Measurements from ENCODE around the gene TSPOAP1.

Gene TSPOAP1

DNA sequence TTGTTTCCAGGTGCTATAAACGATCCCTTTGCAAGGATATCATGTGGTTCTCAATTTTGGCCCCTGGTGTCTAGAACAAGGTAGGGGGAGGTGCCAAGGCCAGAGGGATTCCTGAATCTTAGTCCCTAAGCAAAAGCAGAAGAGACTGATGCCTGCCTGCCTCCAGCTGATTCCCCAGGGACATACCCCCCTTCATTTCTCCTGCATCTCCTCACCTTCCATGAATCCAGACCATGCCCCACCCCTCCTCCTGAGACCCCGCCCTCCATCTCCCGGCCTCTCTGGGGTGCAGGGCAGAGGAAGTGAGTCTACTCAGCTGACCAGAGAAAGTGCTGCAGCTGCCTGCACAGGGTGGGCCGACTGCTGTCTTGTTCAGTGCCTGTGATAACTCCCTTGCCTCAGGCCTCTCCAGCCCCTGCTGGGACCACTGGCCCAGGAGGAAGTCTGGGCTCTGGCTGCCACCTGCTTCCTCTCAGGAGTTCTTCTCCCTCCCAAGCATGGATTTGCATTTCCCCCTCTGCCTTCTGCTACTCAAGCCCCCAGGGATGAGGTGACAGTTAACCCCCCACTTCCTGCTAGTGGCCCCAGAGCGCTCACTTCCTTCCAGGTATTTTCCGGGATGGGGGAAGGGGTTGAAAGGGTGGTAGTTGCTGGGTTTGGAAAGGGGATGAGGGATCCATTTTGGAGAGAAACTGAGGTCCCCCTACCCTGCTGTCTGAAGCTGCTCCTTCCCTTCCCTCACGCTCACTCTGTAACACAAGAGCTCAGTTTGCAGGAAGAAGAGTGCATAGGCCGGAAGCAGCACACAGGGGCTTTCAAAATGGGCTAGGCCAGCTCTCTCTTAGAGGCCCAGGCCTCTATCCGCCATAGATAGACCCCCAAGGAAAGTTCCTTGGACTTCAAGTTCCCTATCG is 10.5 kb upstream of the TSPOAP1 start:
- DNase-seq (ENCODE audit: extremely low spot score): peak; percentile 60
- TF ChIP-seq, protein P1, sequence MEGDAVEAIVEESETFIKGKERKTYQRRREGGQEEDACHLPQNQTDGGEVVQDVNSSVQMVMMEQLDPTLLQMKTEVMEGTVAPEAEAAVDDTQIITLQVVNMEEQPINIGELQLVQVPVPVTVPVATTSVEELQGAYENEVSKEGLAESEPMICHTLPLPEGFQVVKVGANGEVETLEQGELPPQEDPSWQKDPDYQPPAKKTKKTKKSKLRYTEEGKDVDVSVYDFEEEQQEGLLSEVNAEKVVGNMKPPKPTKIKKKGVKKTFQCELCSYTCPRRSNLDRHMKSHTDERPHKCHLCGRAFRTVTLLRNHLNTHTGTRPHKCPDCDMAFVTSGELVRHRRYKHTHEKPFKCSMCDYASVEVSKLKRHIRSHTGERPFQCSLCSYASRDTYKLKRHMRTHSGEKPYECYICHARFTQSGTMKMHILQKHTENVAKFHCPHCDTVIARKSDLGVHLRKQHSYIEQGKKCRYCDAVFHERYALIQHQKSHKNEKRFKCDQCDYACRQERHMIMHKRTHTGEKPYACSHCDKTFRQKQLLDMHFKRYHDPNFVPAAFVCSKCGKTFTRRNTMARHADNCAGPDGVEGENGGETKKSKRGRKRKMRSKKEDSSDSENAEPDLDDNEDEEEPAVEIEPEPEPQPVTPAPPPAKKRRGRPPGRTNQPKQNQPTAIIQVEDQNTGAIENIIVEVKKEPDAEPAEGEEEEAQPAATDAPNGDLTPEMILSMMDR (IDR thresholded peaks at IDR 0.05; ENCODE audit: control extremely low read depth, extremely low read depth, low read depth, missing control alignments): no peak
- POLR2A ChIA-PET: interaction anchor here (0.5 to 5.9 kb wide), 6 partner anchors 9 to 810 kb away, joined by 3 to 39 read pairs (median 6); partner anchors contain the start of genes SUPT4H1 and TSPOAP1
- CTCF ChIA-PET: interaction anchor here (2.6 to 5.4 kb wide), 3 partner anchors 13 to 78 kb away, joined by 11 to 41 read pairs (median 24); partner anchors contain the start of genes RNF43 and SUPT4H1

DNA sequence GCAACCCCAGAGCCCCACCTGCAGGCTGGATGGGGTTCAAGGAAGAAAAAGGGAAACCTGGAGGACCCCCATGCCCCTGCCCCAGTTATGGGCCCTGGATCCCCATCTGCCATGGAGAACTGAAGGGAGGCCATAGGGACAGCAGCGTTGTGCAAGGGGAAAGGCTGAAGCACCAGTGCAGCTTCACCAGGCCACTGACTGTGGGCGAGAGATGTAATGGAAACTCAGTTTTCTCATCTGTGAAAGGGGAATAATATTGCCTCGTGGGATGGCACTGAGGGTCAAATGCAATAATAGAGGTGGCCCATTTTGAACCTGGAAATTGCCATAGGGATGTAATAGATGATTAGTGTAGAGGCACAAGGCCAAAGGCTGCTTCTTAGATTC is 9.9 kb upstream of the TSPOAP1 start:
- ChIA-PET CTCF (interaction anchor here (0.8 to 5.4 kb wide), 7 partner anchors 11 to 329 kb away, joined by 3 to 41 read pairs (median 8); partner anchors contain the start of genes RNF43 and SUPT4H1), POLR2A (interaction anchor here (0.5 to 5.9 kb wide), 10 partner anchors 9 to 1451 kb away, joined by 3 to 39 read pairs (median 7); partner anchors contain the start of genes RNF43, SUPT4H1 and TSPOAP1)
- no peak for DNase-seq (ENCODE audit: extremely low spot score)
- TF ChIP-seq, protein P1 (IDR thresholded peaks at IDR 0.05; ENCODE audit: control extremely low read depth, extremely low read depth, low read depth, missing control alignments): peak; percentile 13

DNA sequence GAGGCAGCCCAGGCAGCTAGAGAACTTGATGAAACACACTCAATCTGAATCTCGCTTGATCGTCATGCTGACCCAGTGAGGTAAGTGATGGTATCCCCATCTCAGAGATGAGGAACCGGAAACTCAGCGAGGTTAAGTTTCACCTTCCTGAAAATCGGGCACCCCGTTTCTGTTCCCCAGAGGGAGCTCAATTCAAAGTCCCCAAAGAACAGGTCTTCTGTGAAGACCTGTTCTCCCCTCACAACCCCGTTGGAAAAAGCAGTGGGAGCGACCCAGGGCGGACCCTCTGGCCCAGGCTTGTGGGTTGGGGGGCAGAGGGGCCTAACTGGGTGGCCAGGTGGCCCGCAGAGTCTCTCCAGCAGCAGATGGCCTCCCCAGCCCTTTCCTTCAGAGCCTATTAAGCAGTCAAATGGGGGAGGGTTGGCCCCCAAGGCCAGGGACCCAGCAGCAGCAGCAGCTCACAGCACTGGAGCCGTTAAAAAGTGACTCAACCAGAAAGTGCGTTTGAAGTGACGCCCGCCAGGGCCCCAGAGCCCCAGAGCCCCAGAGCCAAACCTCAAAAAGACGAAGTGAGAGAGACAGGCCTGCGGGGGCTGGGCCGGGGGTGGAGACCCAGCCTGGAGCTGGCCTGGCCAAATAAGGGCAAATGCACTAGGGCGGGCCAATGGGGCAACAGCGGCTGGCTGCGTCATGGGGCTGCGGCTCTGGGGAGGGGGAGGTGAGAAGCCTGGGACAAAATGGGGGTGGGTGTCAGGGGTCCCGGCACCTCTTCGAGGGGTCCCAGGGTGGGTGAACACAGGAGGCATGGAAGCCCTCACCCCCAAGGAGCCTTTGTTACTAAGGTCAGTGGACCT is 9.2 kb upstream of the TSPOAP1 start:
- CTCF ChIA-PET: interaction anchor here (0.6 to 5.4 kb wide), 9 partner anchors 10 to 329 kb away, joined by 3 to 41 read pairs (median 8); partner anchors contain the start of genes RNF43 and SUPT4H1
- TF ChIP-seq, protein P1 (IDR thresholded peaks at IDR 0.05; ENCODE audit: control extremely low read depth, extremely low read depth, low read depth, missing control alignments): no peak
- POLR2A ChIA-PET: interaction anchor here (0.5 to 5.9 kb wide), 11 partner anchors 10 to 1452 kb away, joined by 3 to 39 read pairs (median 6); partner anchors contain the start of genes RNF43, SUPT4H1 and TSPOAP1
- peak; percentile 82 for DNase-seq (ENCODE audit: extremely low spot score)

DNA sequence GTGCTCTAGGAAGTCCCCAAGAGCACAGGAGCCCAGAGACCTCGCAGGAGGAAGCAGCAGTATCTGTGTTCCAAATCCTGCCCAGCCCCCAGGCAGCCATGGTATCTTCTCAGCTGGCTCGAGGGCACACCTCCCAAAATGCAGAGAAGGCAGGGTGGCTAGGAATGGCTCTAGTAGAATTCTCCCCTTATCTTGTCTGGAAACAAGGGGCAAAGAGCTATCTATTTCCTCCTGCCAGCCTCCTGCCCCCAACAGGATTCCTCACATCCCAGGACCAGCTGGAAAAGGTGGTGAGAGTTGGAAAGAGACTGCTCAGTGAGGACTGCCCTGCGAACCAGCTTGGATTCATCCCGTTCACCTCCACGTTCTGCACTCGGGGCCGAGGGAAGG is 8.6 kb upstream of the TSPOAP1 start:
- TF ChIP-seq, protein P1 (IDR thresholded peaks at IDR 0.05; ENCODE audit: control extremely low read depth, extremely low read depth, low read depth, missing control alignments): no peak
- DNase-seq (ENCODE audit: extremely low spot score): no peak
- POLR2A ChIA-PET: interaction anchor here (0.6 to 5.9 kb wide), 8 partner anchors 10 to 321 kb away, joined by 3 to 39 read pairs (median 6); partner anchors contain the start of genes RNF43, SUPT4H1 and TSPOAP1
- CTCF ChIA-PET: interaction anchor here (0.6 to 5.4 kb wide), 10 partner anchors 7 to 137 kb away, joined by 4 to 41 read pairs (median 8); partner anchors contain the start of genes RNF43 and SUPT4H1

DNA sequence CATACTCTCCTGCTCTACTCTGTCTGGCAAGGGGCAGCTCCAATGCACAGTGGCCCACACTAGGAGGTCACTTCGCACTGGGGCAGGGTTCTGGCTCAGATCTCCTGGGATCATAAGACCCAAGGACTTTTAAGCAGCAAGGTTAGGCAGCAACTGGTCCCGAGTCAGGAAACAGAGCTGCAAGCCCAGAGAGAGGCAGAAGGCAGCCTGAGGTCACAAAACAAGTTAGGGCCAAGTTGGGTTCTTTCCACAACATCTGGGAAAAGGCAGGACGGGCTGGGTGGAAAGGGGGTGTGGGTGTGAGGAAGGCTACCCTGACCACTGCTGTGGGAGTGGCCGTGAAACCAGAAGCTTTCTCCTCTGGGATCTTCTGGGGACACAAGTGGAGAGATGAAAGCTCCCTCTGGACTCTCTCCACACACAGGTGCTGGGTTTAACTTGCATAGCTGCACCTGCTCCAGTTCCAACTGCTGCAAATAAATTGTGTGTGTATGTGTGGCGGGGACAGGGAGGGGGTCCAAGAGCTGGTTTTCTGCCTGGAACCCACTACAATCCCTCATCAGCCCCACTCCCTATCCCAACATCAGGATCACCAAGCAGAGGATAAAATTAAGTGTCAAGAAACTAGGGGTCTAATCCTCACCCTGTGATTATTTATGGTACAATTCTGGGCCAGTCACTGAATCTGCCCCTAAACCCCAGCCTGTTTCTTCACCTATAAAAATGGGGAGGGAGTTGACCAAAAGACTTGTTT is 8.0 kb upstream of the TSPOAP1 start:
- POLR2A ChIA-PET: interaction anchor here (0.6 to 5.9 kb wide), 7 partner anchors 8 to 322 kb away, joined by 3 to 39 read pairs (median 8); partner anchors contain the start of genes RNF43, SUPT4H1 and TSPOAP1
- CTCF ChIA-PET: interaction anchor here (1.4 to 5.4 kb wide), 8 partner anchors 8 to 81 kb away, joined by 4 to 41 read pairs (median 8); partner anchors contain the start of genes RNF43 and SUPT4H1
- TF ChIP-seq, protein P1 (IDR thresholded peaks at IDR 0.05; ENCODE audit: control extremely low read depth, extremely low read depth, low read depth, missing control alignments): no peak
- DNase-seq (ENCODE audit: extremely low spot score): no peak

Measured in GM10248 (cell line).